Lower leg skin (tissue), 3 donors: Measurements from ENCODE around the gene MTUS2.

ENCODE experiments used
- POLR2A ChIP-seq, 2 donors: fragments of 450-650 bp; IDR thresholded peaks; one replicate each; pipeline ENCODE4 v1.6.1; 2016 to 2017; ENCODE audit warnings: antibody characterized with exemption in 2 of 2, mild to moderate bottlenecking in 1 of 2, moderate library complexity in 1 of 2
- TF ChIP-seq, protein P1 (sequence below), 3 donors: fragments of 450-650 bp; IDR thresholded peaks; one replicate each; pipeline ENCODE4 v1.5.1; 2016; ENCODE audit warnings: antibody characterized with exemption in 3 of 3, mild to moderate bottlenecking in 3 of 3, moderate library complexity in 2 of 3

DNA sequence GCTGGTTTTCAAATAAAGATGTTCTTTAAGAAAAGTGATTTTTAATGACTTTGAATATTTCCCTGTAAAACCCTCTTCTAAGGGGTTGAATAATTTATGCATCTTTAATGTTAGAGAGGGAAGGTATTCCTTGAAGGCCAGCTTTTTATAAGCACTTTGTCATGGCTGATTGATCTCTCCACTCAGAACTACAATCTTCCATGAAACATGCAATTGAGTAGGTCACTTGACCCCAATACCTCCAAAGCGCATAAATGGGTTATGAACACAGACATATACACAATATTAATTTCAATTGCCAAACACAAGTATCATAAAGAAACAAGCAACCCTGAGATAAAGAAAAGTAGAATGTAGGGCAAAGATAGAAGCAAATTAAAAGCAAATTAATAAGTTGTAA, 359.9 kb downstream of the MTUS2 start:
- TF ChIP-seq, protein P1, sequence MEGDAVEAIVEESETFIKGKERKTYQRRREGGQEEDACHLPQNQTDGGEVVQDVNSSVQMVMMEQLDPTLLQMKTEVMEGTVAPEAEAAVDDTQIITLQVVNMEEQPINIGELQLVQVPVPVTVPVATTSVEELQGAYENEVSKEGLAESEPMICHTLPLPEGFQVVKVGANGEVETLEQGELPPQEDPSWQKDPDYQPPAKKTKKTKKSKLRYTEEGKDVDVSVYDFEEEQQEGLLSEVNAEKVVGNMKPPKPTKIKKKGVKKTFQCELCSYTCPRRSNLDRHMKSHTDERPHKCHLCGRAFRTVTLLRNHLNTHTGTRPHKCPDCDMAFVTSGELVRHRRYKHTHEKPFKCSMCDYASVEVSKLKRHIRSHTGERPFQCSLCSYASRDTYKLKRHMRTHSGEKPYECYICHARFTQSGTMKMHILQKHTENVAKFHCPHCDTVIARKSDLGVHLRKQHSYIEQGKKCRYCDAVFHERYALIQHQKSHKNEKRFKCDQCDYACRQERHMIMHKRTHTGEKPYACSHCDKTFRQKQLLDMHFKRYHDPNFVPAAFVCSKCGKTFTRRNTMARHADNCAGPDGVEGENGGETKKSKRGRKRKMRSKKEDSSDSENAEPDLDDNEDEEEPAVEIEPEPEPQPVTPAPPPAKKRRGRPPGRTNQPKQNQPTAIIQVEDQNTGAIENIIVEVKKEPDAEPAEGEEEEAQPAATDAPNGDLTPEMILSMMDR (IDR thresholded peaks at IDR 0.05) = no peak
- TF ChIP-seq POLR2A (IDR thresholded peaks at IDR 0.05) = no peak
